HCT116 (cell line): ENCODE data around the gene ATP11B. TPM values are rescaled to one million over a fixed set of nuclear protein-coding genes. Genes with fewer than 3 reads are reported as not detected.

Experiments
- ATAC-seq: fragments of 200-7000 bp; cut with Tn5 transposase; 2 replicates; pipeline ENCODE4 v1.9.1; 2020; ENCODE audit warnings: mild to moderate bottlenecking, moderate library complexity
- BruUV-seq: library from RNA; stranded (reverse); fragments of 400-500 nt; replicated peaks from 2 replicates; lab custom pipeline; 2021; lab: Mats Ljungman, UMichigan
- CTCF ChIA-PET: fragments of 300-600 bp; sonication (Branson Sonifier 250); formaldehyde crosslinking; loops from one replicate; lab custom pipeline; 2021; ENCODE audit warnings: antibody characterized with exemption; lab: Charles Lee
- POLR2A ChIA-PET: fragments of 300-600, 350-600 bp; sonication (Branson Sonifier 250); formaldehyde crosslinking; loops from one replicate; lab custom pipeline; 2021; ENCODE audit warnings: antibody characterized with exemption; lab: Charles Lee
- RAD21 ChIA-PET, 2 experiments: fragments of 300-600 bp; sonication (Branson Sonifier 250); formaldehyde crosslinking; loops; one replicate each; lab custom pipeline; 2023; ENCODE audit warnings: low total read pairs in 2 of 2; ENCODE audit not compliant: uncharacterized antibody in 2 of 2, unreplicated experiment in 2 of 2, low non-redundant PET in 1 of 2; lab: Charles Lee
- DNase-seq: peaks from one replicate; pipeline ENCODE4 v3.0.0-alpha.2; 2010; ENCODE audit warnings: low read depth, low spot score
- H2AFZ ChIP-seq: fragments of 200-600 bp; shearing (Covaris generic), sonication (generic); 2 replicates; pipeline ENCODE4 v1.6.1; 2017; ENCODE audit warnings: low read depth, mixed run types, mixed read lengths, antibody characterized with exemption, low read length; ENCODE audit not compliant: poor library complexity, severe bottlenecking
- H3K27ac ChIP-seq: 2 replicates; pipeline ENCODE4 v1.5.1; 2012; ENCODE audit warnings: low read depth, low read length
- H3K27me3 ChIP-seq: fragments of 200-600 bp; sonication (generic); 2 replicates; pipeline ENCODE4 v1.6.1; 2016; ENCODE audit warnings: mixed run types, low read length, mixed read lengths; ENCODE audit not compliant: insufficient read depth
- H3K36me3 ChIP-seq, 2 experiments: fragments of 200-500 bp in 1 of 2; fragments of 200-600 bp in 1 of 2; sonication (Bioruptor generic) in 1 of 2; sonication (generic) in 1 of 2; 2 replicates each; pipeline versions ENCODE4 v1.5.1 to v1.6.1; 2014 to 2016; ENCODE audit warnings: low read length in 2 of 2, inconsistent platforms in 1 of 2, mixed read lengths in 1 of 2, mixed run types in 1 of 2; ENCODE audit not compliant: insufficient read depth in 2 of 2, control insufficient read depth in 1 of 2
- H3K4me1 ChIP-seq, 2 experiments: fragments of 200-600 bp in 1 of 2; sonication (generic) in 1 of 2; 2 replicates each; pipeline versions ENCODE4 v1.5.1 to v1.6.1; 2012 to 2017; ENCODE audit warnings: low read length in 2 of 2, inconsistent platforms in 1 of 2, mild to moderate bottlenecking in 1 of 2, mixed read lengths in 1 of 2, mixed run types in 1 of 2, moderate library complexity in 1 of 2; ENCODE audit not compliant: insufficient read depth in 2 of 2, control insufficient read depth in 1 of 2
- H3K4me2 ChIP-seq: fragments of 200-600 bp; sonication (generic); 2 replicates; pipeline ENCODE4 v1.6.1; 2017; ENCODE audit warnings: mixed run types, low read length, mixed read lengths
- H3K4me3 ChIP-seq, 2 experiments: fragments of 200-600 bp in 1 of 2; sonication (generic) in 1 of 2; replicated peaks in 1 of 2; 2 replicates each; pipeline ENCODE4 v1.5.1; 2011 to 2016; ENCODE audit warnings: low read length in 2 of 2, control low read depth in 1 of 2, low read depth in 1 of 2, mild to moderate bottlenecking in 1 of 2, mixed read lengths in 1 of 2, mixed run types in 1 of 2
- H3K79me2 ChIP-seq: fragments of 200-600 bp; sonication (generic); 2 replicates; pipeline ENCODE4 v1.6.1; 2017; ENCODE audit warnings: mild to moderate bottlenecking, mixed run types, low read length, moderate library complexity, mixed read lengths; ENCODE audit not compliant: insufficient read depth
- H3K9ac ChIP-seq: fragments of 200-600 bp; sonication (generic); 2 replicates; pipeline ENCODE4 v1.6.1; 2016; ENCODE audit warnings: low read length, mixed read lengths
- H3K9me2 ChIP-seq: fragments of 200-600 bp; sonication (generic), shearing (Covaris generic); 2 replicates; pipeline ENCODE4 v1.6.1; 2017; ENCODE audit warnings: mixed run types, mild to moderate bottlenecking, moderate library complexity; ENCODE audit not compliant: insufficient read depth
- H3K9me3 ChIP-seq, 2 experiments: fragments of 200-500 bp in 1 of 2; fragments of 200-600 bp in 1 of 2; sonication (Bioruptor generic) in 1 of 2; sonication (generic) in 1 of 2; 2 replicates each; pipeline ENCODE4 v1.6.1; 2014 to 2017; ENCODE audit warnings: low read length in 2 of 2, mixed read lengths in 2 of 2, inconsistent platforms in 1 of 2, low read depth in 1 of 2, mild to moderate bottlenecking in 1 of 2, mixed run types in 1 of 2, moderate library complexity in 1 of 2; ENCODE audit not compliant: control insufficient read depth in 1 of 2, insufficient read depth in 1 of 2
- H4K20me1 ChIP-seq: fragments of 200-600 bp; sonication (generic), shearing (Covaris generic); 2 replicates; pipeline ENCODE4 v1.6.1; 2017; ENCODE audit warnings: mixed run types, mild to moderate bottlenecking, moderate library complexity; ENCODE audit not compliant: insufficient read depth
- CEBPB ChIP-seq: IDR thresholded peaks from 2 replicates; pipeline ENCODE4 v1.6.1; 2012; ENCODE audit warnings: low read depth
- EGR1 ChIP-seq: IDR thresholded peaks from 2 replicates; pipeline ENCODE4 v1.6.1; 2012; ENCODE audit warnings: low read depth
- EZH2phosphoT487 ChIP-seq: fragments of 200-600 bp; IDR thresholded peaks from 2 replicates; pipeline ENCODE4 v1.6.1; 2018; ENCODE audit warnings: antibody characterized with exemption, borderline replicate concordance
- FOSL1 ChIP-seq: IDR thresholded peaks from 2 replicates; pipeline ENCODE4 v1.6.1; 2012; ENCODE audit warnings: low read depth
- POLR2A ChIP-seq: IDR thresholded peaks from 2 replicates; pipeline ENCODE4 v1.7.0; 2011; ENCODE audit warnings: borderline replicate concordance; ENCODE audit not compliant: insufficient read depth, insufficient read length; ENCODE audit errors: extremely low read depth
- TCF7L2 ChIP-seq: IDR thresholded peaks from 2 replicates; pipeline ENCODE4 v1.7.0; 2011; ENCODE audit warnings: borderline replicate concordance, inconsistent platforms; ENCODE audit not compliant: insufficient read depth, insufficient read length; ENCODE audit errors: extremely low read depth
- YY1 ChIP-seq: IDR thresholded peaks from 2 replicates; pipeline ENCODE4 v1.6.1; 2011; ENCODE audit warnings: low read length, low read depth, moderate library complexity, mild to moderate bottlenecking; ENCODE audit not compliant: insufficient replicate concordance; ENCODE audit errors: extremely low read depth
- ZNF274 ChIP-seq: fragments of 200-500 bp; sonication (Bioruptor generic); IDR thresholded peaks from 2 replicates; pipeline ENCODE4 v1.6.1; 2014; ENCODE audit warnings: mild to moderate bottlenecking, low read depth, low read length, inconsistent platforms
- intact Hi-C: fragments of 100-400 bp; cut with micrococcal nuclease; formaldehyde crosslinking; loops from 2 replicates; pipeline ENCODE4 v1.10.0; 2022
- total RNA-seq: library from RNA; stranded (reverse); gene quantifications from one replicate; pipeline ENCODE4 v1.2.1, GENCODE V29; 2021; ENCODE audit not compliant: unreplicated experiment
- TF ChIP-seq, protein P1 (sequence below): IDR thresholded peaks from 2 replicates; pipeline ENCODE4 v1.6.1; 2011; ENCODE audit warnings: mild to moderate bottlenecking, low read length, moderate library complexity; ENCODE audit not compliant: insufficient replicate concordance; ENCODE audit errors: extremely low read depth
- TF ChIP-seq, protein P2 (sequence below), 3 experiments: fragments of 200-600 bp in 1 of 3; sonication (generic) in 1 of 3; IDR thresholded peaks in 2 of 3; conservative IDR thresholded peaks in 1 of 3; 2 replicates each; pipeline ENCODE4 v1.5.1; 2012 to 2017; ENCODE audit warnings: low read depth in 2 of 3, low read length in 2 of 3, antibody characterized with exemption in 1 of 3, borderline replicate concordance in 1 of 3, control low read depth in 1 of 3, mild to moderate bottlenecking in 1 of 3, mixed read lengths in 1 of 3, mixed run types in 1 of 3, moderate library complexity in 1 of 3; ENCODE audit not compliant: insufficient read depth in 1 of 3
- TF ChIP-seq, protein P3 (sequence below): IDR thresholded peaks from 2 replicates; pipeline ENCODE4 v1.6.1; 2012; ENCODE audit warnings: low read depth

Gene ATP11B
- total RNA-seq, 1 experiment from 2014 or later: 53.0 TPM

DNA sequence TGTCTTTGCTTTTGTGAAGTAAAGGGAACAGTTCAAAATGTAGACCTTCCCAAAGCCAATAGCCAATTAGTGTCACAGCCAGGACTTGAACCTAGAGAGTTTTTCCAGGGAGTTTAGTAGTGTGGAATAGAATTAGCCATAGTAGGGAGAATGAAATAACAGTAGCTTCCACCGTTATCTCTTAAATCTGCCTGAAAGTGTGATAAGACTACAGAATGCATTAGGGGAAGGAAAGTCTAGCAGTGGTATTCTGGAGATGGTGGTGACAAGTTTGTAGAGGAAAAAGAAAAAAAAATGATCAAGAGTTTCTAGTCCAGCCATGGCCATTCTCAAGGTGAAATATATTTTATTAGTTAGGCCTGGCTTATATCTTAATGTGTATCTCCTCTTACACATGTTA, 13.8 kb downstream of the ATP11B start:
- DNase-seq: no peak
- intact Hi-C loops: no loop called here
- H2AFZ ChIP-seq: no peak overlapping the region
- H3K4me3 ChIP-seq: no peak overlapping the region
- ChIA-PET CTCF (no interaction called here), RAD21 (no interaction called here), POLR2A (no interaction called here)
- no peaks in the 10 kb centered on the region for H3K27me3 ChIP-seq
- H3K9me2 ChIP-seq: no peaks in the 10 kb centered on the region
- H4K20me1 ChIP-seq: no peaks in the 10 kb centered on the region
- H3K4me1 ChIP-seq: no peaks in the 10 kb centered on the region
- TF ChIP-seq FOSL1 (no peak), YY1 (no peak), ZNF274 (no peak), POLR2A (no peak), TCF7L2 (no peak), CEBPB (no peak), EGR1 (no peak), EZH2phosphoT487 (no peak)
- TF ChIP-seq, protein P1, sequence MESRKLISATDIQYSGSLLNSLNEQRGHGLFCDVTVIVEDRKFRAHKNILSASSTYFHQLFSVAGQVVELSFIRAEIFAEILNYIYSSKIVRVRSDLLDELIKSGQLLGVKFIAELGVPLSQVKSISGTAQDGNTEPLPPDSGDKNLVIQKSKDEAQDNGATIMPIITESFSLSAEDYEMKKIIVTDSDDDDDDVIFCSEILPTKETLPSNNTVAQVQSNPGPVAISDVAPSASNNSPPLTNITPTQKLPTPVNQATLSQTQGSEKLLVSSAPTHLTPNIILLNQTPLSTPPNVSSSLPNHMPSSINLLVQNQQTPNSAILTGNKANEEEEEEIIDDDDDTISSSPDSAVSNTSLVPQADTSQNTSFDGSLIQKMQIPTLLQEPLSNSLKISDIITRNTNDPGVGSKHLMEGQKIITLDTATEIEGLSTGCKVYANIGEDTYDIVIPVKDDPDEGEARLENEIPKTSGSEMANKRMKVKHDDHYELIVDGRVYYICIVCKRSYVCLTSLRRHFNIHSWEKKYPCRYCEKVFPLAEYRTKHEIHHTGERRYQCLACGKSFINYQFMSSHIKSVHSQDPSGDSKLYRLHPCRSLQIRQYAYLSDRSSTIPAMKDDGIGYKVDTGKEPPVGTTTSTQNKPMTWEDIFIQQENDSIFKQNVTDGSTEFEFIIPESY: no peak
- TF ChIP-seq, protein P2, sequence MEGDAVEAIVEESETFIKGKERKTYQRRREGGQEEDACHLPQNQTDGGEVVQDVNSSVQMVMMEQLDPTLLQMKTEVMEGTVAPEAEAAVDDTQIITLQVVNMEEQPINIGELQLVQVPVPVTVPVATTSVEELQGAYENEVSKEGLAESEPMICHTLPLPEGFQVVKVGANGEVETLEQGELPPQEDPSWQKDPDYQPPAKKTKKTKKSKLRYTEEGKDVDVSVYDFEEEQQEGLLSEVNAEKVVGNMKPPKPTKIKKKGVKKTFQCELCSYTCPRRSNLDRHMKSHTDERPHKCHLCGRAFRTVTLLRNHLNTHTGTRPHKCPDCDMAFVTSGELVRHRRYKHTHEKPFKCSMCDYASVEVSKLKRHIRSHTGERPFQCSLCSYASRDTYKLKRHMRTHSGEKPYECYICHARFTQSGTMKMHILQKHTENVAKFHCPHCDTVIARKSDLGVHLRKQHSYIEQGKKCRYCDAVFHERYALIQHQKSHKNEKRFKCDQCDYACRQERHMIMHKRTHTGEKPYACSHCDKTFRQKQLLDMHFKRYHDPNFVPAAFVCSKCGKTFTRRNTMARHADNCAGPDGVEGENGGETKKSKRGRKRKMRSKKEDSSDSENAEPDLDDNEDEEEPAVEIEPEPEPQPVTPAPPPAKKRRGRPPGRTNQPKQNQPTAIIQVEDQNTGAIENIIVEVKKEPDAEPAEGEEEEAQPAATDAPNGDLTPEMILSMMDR (IDR thresholded peaks at IDR 0.05 in 2 of 3, conservative IDR thresholded peaks at IDR 0.05 in 1 of 3; ENCODE audit: borderline replicate concordance in 1 of 3, insufficient read depth in 1 of 3, low read depth in 2 of 3, low read length in 2 of 3): no peak
- TF ChIP-seq, protein P3, sequence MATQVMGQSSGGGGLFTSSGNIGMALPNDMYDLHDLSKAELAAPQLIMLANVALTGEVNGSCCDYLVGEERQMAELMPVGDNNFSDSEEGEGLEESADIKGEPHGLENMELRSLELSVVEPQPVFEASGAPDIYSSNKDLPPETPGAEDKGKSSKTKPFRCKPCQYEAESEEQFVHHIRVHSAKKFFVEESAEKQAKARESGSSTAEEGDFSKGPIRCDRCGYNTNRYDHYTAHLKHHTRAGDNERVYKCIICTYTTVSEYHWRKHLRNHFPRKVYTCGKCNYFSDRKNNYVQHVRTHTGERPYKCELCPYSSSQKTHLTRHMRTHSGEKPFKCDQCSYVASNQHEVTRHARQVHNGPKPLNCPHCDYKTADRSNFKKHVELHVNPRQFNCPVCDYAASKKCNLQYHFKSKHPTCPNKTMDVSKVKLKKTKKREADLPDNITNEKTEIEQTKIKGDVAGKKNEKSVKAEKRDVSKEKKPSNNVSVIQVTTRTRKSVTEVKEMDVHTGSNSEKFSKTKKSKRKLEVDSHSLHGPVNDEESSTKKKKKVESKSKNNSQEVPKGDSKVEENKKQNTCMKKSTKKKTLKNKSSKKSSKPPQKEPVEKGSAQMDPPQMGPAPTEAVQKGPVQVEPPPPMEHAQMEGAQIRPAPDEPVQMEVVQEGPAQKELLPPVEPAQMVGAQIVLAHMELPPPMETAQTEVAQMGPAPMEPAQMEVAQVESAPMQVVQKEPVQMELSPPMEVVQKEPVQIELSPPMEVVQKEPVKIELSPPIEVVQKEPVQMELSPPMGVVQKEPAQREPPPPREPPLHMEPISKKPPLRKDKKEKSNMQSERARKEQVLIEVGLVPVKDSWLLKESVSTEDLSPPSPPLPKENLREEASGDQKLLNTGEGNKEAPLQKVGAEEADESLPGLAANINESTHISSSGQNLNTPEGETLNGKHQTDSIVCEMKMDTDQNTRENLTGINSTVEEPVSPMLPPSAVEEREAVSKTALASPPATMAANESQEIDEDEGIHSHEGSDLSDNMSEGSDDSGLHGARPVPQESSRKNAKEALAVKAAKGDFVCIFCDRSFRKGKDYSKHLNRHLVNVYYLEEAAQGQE: no peak
- H3K79me2 ChIP-seq: peaks cover 55% of the 10 kb centered on the region
- no peak overlapping the region for H3K27ac ChIP-seq
- no TSS peak for BruUV-seq
- H3K4me2 ChIP-seq: no peak overlapping the region
- no peaks in the 10 kb centered on the region for H3K9me3 ChIP-seq
- no peak for ATAC-seq
- H3K9ac ChIP-seq: no peak overlapping the region
- H3K36me3 ChIP-seq: no peaks in the 10 kb centered on the region
